ENCODE measurements around the gene RBM43. TPM values are rescaled to one million over a fixed set of nuclear protein-coding genes. Genes with fewer than 3 reads are reported as not detected.
"Not testable (repeated sequence)": the region's sequence is repeated elsewhere in the genome, so short reads cannot be mapped to it uniquely, and the experiment has no call there.

Gene RBM43
- total RNA-seq = 10 to 100 TPM in 2 of 4 donors, 1 to 10 TPM in 2; 1.0 to 18.5 (median 8.3) TPM

DNA sequence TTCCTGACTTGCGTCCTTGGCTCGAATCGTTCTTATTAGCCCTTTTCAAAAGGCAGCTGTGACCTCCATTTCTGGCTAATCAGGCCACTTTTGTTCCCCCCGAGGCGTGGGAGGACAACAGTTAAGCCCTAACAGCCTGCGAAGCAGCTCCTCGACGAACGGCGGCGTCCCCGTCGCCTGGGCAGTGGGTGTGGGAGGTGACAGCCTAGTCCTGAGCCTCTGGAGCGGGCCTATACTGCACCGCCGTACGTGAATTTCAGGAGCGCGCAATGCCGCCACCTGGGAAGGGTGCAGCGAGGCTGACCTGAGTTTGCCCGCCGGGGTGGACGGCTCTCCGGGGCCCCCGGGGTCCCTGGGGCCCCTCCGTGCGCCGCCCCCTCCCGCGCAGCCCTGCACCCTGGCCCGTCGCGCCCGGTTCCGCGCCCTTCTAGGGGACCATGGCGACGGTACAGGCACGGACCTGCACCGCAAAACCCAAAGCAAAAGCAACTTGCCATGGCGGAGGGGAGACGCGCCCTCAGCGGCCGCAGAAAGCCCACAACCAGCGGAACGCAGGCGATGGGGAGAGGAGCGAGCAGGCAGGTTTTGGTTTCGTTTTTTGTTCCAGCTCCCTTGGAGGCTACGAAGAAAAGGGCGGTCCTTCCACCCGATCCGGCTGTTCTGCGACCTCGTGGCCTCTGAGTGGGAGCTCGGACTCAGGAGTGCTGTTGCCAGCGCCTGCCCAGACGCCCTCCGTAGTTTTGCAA lies at the start of gene RBM43:
TSS of gene RBM43 (minus strand) at position 633 of the 746 bp plus-strand sequence. CDS start at position 497, 136 bp downstream.
- Histone ChIP-seq H3K4me1 (no peaks in the 10 kb centered on the region), H3K9me3 (no peaks in the 10 kb centered on the region), H3K36me3 (no peaks in the 10 kb centered on the region), H3K27ac (peak within 1 kb of the TSS; percentile 98), H3K27me3 (no peaks in the 10 kb centered on the region), H3K4me3 (peak within 1 kb of the TSS; percentile 55 to 95)
- peak; percentile 90 to 94 for DNase-seq
- intact Hi-C loops (cut with DNase I; ENCODE audit: low total_unique reads) = no loop called here
- TF ChIP-seq, protein P1, sequence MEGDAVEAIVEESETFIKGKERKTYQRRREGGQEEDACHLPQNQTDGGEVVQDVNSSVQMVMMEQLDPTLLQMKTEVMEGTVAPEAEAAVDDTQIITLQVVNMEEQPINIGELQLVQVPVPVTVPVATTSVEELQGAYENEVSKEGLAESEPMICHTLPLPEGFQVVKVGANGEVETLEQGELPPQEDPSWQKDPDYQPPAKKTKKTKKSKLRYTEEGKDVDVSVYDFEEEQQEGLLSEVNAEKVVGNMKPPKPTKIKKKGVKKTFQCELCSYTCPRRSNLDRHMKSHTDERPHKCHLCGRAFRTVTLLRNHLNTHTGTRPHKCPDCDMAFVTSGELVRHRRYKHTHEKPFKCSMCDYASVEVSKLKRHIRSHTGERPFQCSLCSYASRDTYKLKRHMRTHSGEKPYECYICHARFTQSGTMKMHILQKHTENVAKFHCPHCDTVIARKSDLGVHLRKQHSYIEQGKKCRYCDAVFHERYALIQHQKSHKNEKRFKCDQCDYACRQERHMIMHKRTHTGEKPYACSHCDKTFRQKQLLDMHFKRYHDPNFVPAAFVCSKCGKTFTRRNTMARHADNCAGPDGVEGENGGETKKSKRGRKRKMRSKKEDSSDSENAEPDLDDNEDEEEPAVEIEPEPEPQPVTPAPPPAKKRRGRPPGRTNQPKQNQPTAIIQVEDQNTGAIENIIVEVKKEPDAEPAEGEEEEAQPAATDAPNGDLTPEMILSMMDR (IDR thresholded peaks at IDR 0.05) = no peak
- peak in 1 of 2 donors; percentile 55 for TF ChIP-seq POLR2A (IDR thresholded peaks at IDR 0.05)

DNA sequence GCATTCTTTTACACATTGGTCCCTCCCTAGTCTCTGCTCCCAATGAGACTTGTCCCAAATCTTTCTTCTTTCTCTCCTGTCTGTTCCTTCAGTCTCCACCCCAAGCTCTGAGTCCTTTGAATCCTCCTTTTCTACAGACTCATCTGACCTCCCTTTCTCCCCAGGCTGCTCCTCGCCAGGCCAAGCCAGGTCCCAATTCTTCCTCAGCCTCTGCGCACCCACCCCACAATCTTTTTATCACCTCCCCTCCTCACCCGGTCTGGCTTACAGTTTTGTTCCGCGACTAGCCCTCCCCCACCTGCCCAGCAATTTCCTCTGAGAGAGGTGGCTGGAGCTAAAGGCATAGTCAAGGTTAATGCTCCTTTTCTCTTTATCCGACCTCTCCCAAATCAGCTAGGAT lies 48.6 kb upstream of the RBM43 start:
- H3K36me3 ChIP-seq; H3K27ac ChIP-seq; H3K4me1 ChIP-seq; intact Hi-C loops (cut with DNase I; ENCODE audit: low total_unique reads); H3K27me3 ChIP-seq; H3K9me3 ChIP-seq; H3K4me3 ChIP-seq; DNase-seq: not testable (repeated sequence)

DNA sequence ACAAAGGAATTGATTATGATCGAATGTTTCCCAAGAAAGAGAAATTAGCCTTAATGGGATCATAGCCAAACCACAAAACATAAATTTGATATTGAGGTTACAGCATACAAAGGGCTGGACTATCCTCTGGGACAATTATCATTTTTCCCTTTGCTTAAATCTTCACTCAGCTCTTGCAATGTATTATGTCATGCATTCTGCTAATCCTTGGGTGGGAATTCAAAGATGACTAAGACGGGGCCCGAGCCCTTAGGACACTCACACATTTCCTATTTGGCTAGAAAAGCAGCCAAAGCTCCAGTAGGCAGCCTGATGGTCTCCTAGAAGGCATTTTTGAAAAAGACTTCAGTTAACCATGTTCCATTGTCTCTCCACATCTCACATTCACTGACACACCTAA lies 45.0 kb upstream of the RBM43 start:
- no peaks in the 10 kb centered on the region for H3K9me3 ChIP-seq
- intact Hi-C loops (cut with DNase I; ENCODE audit: low total_unique reads) = no loop called here

GRCh38 chr2:151305129-151305691 lies 43.5 kb upstream of the RBM43 start:
- H3K27ac ChIP-seq = no peak overlapping the region

More for the DNA sequence above, 45.0 kb upstream of the RBM43 start:
- H3K27me3 ChIP-seq = no peaks in the 10 kb centered on the region
- H3K36me3 ChIP-seq = no peaks in the 10 kb centered on the region
- no peaks in the 10 kb centered on the region for H3K4me1 ChIP-seq
- no peak overlapping the region for H3K4me3 ChIP-seq
- no peak for DNase-seq
- TF ChIP-seq POLR2A (IDR thresholded peaks at IDR 0.05) = no peak
- TF ChIP-seq, protein P1 (IDR thresholded peaks at IDR 0.05) = no peak
- no peak overlapping the region for H3K27ac ChIP-seq

DNA sequence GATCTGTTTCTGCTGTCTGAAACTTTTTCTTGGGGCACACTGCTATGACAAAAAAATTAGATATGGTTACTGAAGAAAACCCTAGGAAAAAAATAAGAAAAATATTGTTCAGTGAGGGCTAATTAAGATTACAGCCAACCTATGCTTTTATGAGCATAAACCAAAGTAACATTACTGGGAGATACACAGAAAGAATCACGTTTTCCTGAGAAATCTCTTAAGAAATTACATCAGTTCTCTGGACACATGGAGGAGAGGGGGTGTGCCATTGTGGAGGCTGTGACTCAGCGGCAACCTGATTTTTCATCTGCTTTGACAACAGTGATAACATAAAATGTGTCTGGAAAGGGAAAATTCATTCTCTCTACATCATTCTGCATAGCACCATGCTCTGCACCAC lies 41.2 kb upstream of the RBM43 start:
- no peak for DNase-seq
- H3K27me3 ChIP-seq = no peaks in the 10 kb centered on the region
- H3K4me3 ChIP-seq = no peak overlapping the region
- intact Hi-C loops (cut with DNase I; ENCODE audit: low total_unique reads) = no loop called here
- H3K27ac ChIP-seq = no peak overlapping the region
- no peaks in the 10 kb centered on the region for H3K9me3 ChIP-seq
- no peaks in the 10 kb centered on the region for H3K4me1 ChIP-seq
- TF ChIP-seq POLR2A (IDR thresholded peaks at IDR 0.05) = no peak
- TF ChIP-seq, protein P1 (IDR thresholded peaks at IDR 0.05) = no peak
- no peaks in the 10 kb centered on the region for H3K36me3 ChIP-seq

More at GRCh38 chr2:151305129-151305691, 43.5 kb upstream of the RBM43 start:
- intact Hi-C loops (cut with DNase I; ENCODE audit: low total_unique reads) = no loop called here
- Histone ChIP-seq H3K4me1 (no peaks in the 10 kb centered on the region), H3K4me3 (no peak overlapping the region), H3K36me3 (no peaks in the 10 kb centered on the region), H3K27me3 (no peaks in the 10 kb centered on the region), H3K9me3 (no peaks in the 10 kb centered on the region)
- TF ChIP-seq, protein P1 (IDR thresholded peaks at IDR 0.05) = no peak
- no peak for TF ChIP-seq POLR2A (IDR thresholded peaks at IDR 0.05)
- no peak for DNase-seq
